Lung (tissue), 12 donors: ENCODE data around the gene FBXL17. TPM values are rescaled to one million over a fixed set of nuclear protein-coding genes. Genes with fewer than 3 reads are reported as not detected.

Experiments used
- ATAC-seq: fragments of 200-7000 bp; cut with Tn5 transposase; one replicate; pipeline ENCODE4 v1.9.1; 2020; ENCODE audit warnings: moderate number of reproducible peaks; ENCODE audit not compliant: insufficient read depth, low FRiP score
- DNase-seq, 3 donors: peaks; one replicate each; pipeline ENCODE4 v3.0.0-alpha.2; 2013 to 2017
- H3K27ac ChIP-seq, 2 donors: one replicate each; pipeline ENCODE4 v1.5.1; 2013; ENCODE audit warnings: mild to moderate bottlenecking in 2 of 2, moderate library complexity in 2 of 2, control low read depth in 1 of 2, inconsistent platforms in 1 of 2, low read depth in 1 of 2, low read length in 1 of 2
- H3K27me3 ChIP-seq, 3 donors: one replicate each; pipeline ENCODE4 v1.5.1; 2013; ENCODE audit warnings: low read length in 2 of 3; ENCODE audit not compliant: control insufficient read depth in 3 of 3, insufficient read depth in 3 of 3
- H3K36me3 ChIP-seq, 4 donors: one replicate each; pipeline ENCODE4 v1.5.1; 2013; ENCODE audit warnings: low read length in 4 of 4, mild to moderate bottlenecking in 1 of 4, moderate library complexity in 1 of 4; ENCODE audit not compliant: control insufficient read depth in 4 of 4, insufficient read depth in 4 of 4
- H3K4me1 ChIP-seq, 5 donors: one replicate each; pipeline ENCODE4 v1.5.1; 2013; ENCODE audit warnings: low read length in 5 of 5, mild to moderate bottlenecking in 2 of 5, moderate library complexity in 1 of 5; ENCODE audit not compliant: control insufficient read depth in 5 of 5, insufficient read depth in 5 of 5
- H3K4me3 ChIP-seq: one replicate; pipeline ENCODE4 v1.5.1; 2013; ENCODE audit warnings: mild to moderate bottlenecking, control low read depth, moderate library complexity
- H3K9ac ChIP-seq, 2 donors: one replicate each; pipeline ENCODE4 v1.5.1; 2013; ENCODE audit warnings: low read length in 2 of 2, control low read depth in 1 of 2; ENCODE audit not compliant: insufficient read depth in 1 of 2
- H3K9me3 ChIP-seq, 4 donors: one replicate each; pipeline ENCODE4 v1.5.1; 2013; ENCODE audit warnings: low read length in 3 of 4, mild to moderate bottlenecking in 1 of 4, moderate library complexity in 1 of 4; ENCODE audit not compliant: control insufficient read depth in 4 of 4, insufficient read depth in 3 of 4
- CTCF ChIP-seq: IDR thresholded peaks from 2 replicates; pipeline ENCODE4 v1.5.1; 2012; ENCODE audit warnings: mild to moderate bottlenecking; ENCODE audit errors: control extremely low read depth, extremely low read depth
- WGBS, 2 donors: extraction: QIAGEN DNeasy Blood & Tissue Kit; methylation state at CpG; one replicate each; pipeline ENCODE4 v1.1.7; 2013; 5-methylcytosine and 5-hydroxymethylcytosine counted together
- polyA plus RNA-seq, 2 donors: library from polyadenylated mRNA; stranded (reverse); fragments of 200-250 nt; gene quantifications; one replicate each; pipeline ENCODE4 v1.2.1, GENCODE V29; 2013
- total RNA-seq, 2 donors: library from RNA; depleted of rRNA in 1 of 2; stranded (reverse); fragments of >200 nt in 1 of 2; gene quantifications; one replicate each; pipeline ENCODE4 v1.2.1, GENCODE V29; 2014 to 2021
- donor health status: control.
- donor health status: control.
- donor health status: Bipolar disorder and iron deficiency.
- donor health status: healthy.
- donor health status: DM: yes; HTN: yes; CAD: no.

The FBXL17 gene
- total and polyA plus RNA-seq, 4 donors, result 4.0 to 23.9 (median 13.6) TPM

DNA sequence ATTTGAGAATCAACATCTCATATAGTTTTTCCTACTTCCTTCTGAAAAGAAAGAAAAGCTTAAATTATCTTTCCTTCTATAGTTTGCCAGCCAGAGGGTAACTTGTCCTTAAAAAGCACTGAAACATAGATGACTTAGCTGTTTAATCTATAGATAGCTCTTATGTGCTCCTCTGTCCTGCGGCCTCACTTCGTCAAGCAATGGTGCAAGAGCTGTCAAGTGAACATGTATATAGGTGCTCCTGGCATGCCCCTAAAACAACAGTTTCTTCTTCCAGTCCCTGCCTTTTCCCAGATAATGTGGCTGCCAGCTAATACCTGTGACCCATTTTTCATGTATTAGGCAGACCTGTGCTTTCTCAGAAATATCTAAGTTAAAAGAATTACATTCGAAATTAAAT lies 423.5 kb downstream of the FBXL17 start:
- ATAC-seq (no peak), DNase-seq (no peak)
- Histone ChIP-seq H3K27ac (no peak overlapping the region), H3K27me3 (no peaks in the 10 kb centered on the region), H3K36me3 (no peaks in the 10 kb centered on the region), H3K9me3 (no peaks in the 10 kb centered on the region), H3K4me3 (no peak overlapping the region), H3K9ac (no peak overlapping the region), H3K4me1 (no peaks in the 10 kb centered on the region)
- 95 to 98% methylated on average over 3 of the region's 3 CpGs for WGBS, 2 donors
- no peak for TF ChIP-seq CTCF

- DNase-seq (no peak), ATAC-seq (no peak)
- Histone ChIP-seq H3K27ac (no peak overlapping the region), H3K27me3 (no peaks in the 10 kb centered on the region), H3K36me3 (no peaks in the 10 kb centered on the region), H3K4me3 (no peak overlapping the region), H3K9ac (no peak overlapping the region), H3K4me1 (no peaks in the 10 kb centered on the region), H3K9me3 (no peaks in the 10 kb centered on the region)
- 78 to 82% methylated on average over 3 of the region's 3 CpGs for WGBS, 2 donors
- TF ChIP-seq CTCF, result no peak
Observed at GRCh38 chr5:107957051-107957450, 424.8 kb downstream of the FBXL17 start.

- no peak for ATAC-seq
- H3K9me3 ChIP-seq, result no peaks in the 10 kb centered on the region
- H3K27ac ChIP-seq, result no peak overlapping the region
- no peaks in the 10 kb centered on the region for H3K36me3 ChIP-seq
- no peak overlapping the region for H3K9ac ChIP-seq
- 77 to 83% methylated on average over 3 of the region's 3 CpGs for WGBS, 2 donors
- H3K4me1 ChIP-seq, result peaks cover 0 to 2% (median 0%) of the 10 kb centered on the region in 5 donors
- no peak for DNase-seq
- no peak overlapping the region for H3K4me3 ChIP-seq
- TF ChIP-seq CTCF, result no peak
- no peaks in the 10 kb centered on the region for H3K27me3 ChIP-seq
Observed at GRCh38 chr5:107955321-107955720, 426.6 kb downstream of the FBXL17 start.

DNA sequence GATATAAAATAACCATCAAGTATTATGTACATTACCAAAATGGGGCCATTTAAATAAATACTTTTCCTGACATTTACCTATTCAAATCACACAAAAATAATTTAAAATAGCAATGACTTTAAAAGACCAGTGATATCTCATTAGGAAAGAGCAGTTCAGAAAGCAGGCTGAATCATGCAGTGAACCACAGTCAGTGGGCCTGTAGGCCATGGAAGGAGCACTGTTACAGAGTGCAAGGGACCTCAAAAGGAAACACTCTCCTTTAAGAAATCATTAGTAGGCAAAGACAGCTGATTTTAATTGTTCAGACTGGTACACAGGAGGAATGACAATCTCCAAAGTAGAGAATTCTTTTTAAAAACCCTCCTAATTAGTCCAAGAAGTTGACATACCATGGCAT lies 427.6 kb downstream of the FBXL17 start:
- DNase-seq (no peak), ATAC-seq (no peak)
- peaks cover 0 to 2% (median 0%) of the 10 kb centered on the region in 5 donors for H3K4me1 ChIP-seq
- no peaks in the 10 kb centered on the region for H3K27me3 ChIP-seq
- no peaks in the 10 kb centered on the region for H3K9me3 ChIP-seq
- no peak overlapping the region for H3K9ac ChIP-seq
- no peaks in the 10 kb centered on the region for H3K36me3 ChIP-seq
- H3K4me3 ChIP-seq, result no peak overlapping the region
- H3K27ac ChIP-seq, result no peak overlapping the region
- TF ChIP-seq CTCF, result no peak
